CD14-positive monocyte (primary cell): ENCODE results near the gene HPRT1. TPM values are rescaled to one million over a fixed set of nuclear protein-coding genes. Genes with fewer than 3 reads are reported as not detected.

ENCODE experiments used
- DNase-seq, 3 donors: peaks; one replicate each; pipeline ENCODE4 v3.0.0-alpha.2; 2011 to 2022
- H2AFZ ChIP-seq: 2 replicates; pipeline ENCODE4 v1.6.0; 2012; ENCODE audit warnings: mild to moderate bottlenecking, low read depth, low read length, inconsistent platforms; ENCODE audit not compliant: insufficient read depth, poor library complexity, severe bottlenecking
- H3K27ac ChIP-seq, 2 donors: 1 replicate in 1 of 2; 2 replicates in 1 of 2; pipeline ENCODE4 v1.5.1; 2012 to 2013; ENCODE audit warnings: low read length in 2 of 2, control low read depth in 1 of 2, inconsistent platforms in 1 of 2, low read depth in 1 of 2, mild to moderate bottlenecking in 1 of 2
- H3K27me3 ChIP-seq, 2 donors: one replicate each; pipeline versions ENCODE4 v1.6.0 to v1.6.1; 2011 to 2013; ENCODE audit warnings: low read length in 2 of 2; ENCODE audit not compliant: control insufficient read depth in 2 of 2, insufficient read depth in 2 of 2
- H3K36me3 ChIP-seq, 2 donors: replicated peaks in 1 of 2; 1 replicate in 1 of 2; 2 replicates in 1 of 2; pipeline versions ENCODE4 v1.5.1 to v1.6.1; 2012 to 2013; ENCODE audit warnings: low read length in 2 of 2, control low read depth in 1 of 2, inconsistent platforms in 1 of 2, mild to moderate bottlenecking in 1 of 2; ENCODE audit not compliant: insufficient read depth in 2 of 2, control insufficient read depth in 1 of 2
- H3K4me1 ChIP-seq, 2 donors: 1 replicate in 1 of 2; 2 replicates in 1 of 2; pipeline versions ENCODE4 v1.5.1 to v1.6.1; 2012 to 2013; ENCODE audit warnings: low read length in 2 of 2, control low read depth in 1 of 2, inconsistent platforms in 1 of 2, mild to moderate bottlenecking in 1 of 2, moderate library complexity in 1 of 2; ENCODE audit not compliant: insufficient read depth in 2 of 2, control insufficient read depth in 1 of 2
- H3K4me2 ChIP-seq: replicated peaks from 2 replicates; pipeline ENCODE3; 2012; ENCODE audit warnings: low read length, moderate library complexity, mild to moderate bottlenecking; ENCODE audit not compliant: poor library complexity, severe bottlenecking; ENCODE audit errors: extremely low read depth
- H3K4me3 ChIP-seq, 3 experiments: fragments of 200-600 bp in 1 of 3; sonication (generic) in 1 of 3; replicated peaks in 1 of 3; 1 replicate in 2 of 3; 2 replicates in 1 of 3; pipeline ENCODE4 v1.5.1; 2011 to 2013; ENCODE audit warnings: low read length in 3 of 3, mild to moderate bottlenecking in 3 of 3, control low read depth in 2 of 3, low read depth in 2 of 3, inconsistent platforms in 1 of 3, moderate library complexity in 1 of 3
- H3K79me2 ChIP-seq: 2 replicates; pipeline ENCODE4 v1.6.0; 2012; ENCODE audit warnings: mild to moderate bottlenecking, control low read depth, inconsistent platforms, low read length, moderate library complexity; ENCODE audit not compliant: insufficient read depth
- H3K9ac ChIP-seq: 2 replicates; pipeline ENCODE4 v1.6.0; 2017; ENCODE audit warnings: low read length, mild to moderate bottlenecking; ENCODE audit not compliant: insufficient read depth, poor library complexity, severe bottlenecking
- H3K9me3 ChIP-seq, 2 donors: replicated peaks in 1 of 2; 1 replicate in 1 of 2; 2 replicates in 1 of 2; pipeline versions ENCODE4 v1.5.1 to v1.6.1; 2012 to 2013; ENCODE audit warnings: low read length in 2 of 2, control low read depth in 1 of 2; ENCODE audit not compliant: control insufficient read depth in 1 of 2, insufficient read depth in 1 of 2
- H4K20me1 ChIP-seq: 2 replicates; pipeline ENCODE4 v1.6.0; 2012; ENCODE audit warnings: mild to moderate bottlenecking, low read length, control low read depth, moderate library complexity; ENCODE audit not compliant: insufficient read depth
- H3K27ac Mint-ChIP-seq, 7 donors: one replicate each; pipeline ENCODE4 v1.8.0; 2020; ENCODE audit warnings: mild to moderate bottlenecking in 7 of 7, mixed read lengths in 7 of 7, moderate library complexity in 6 of 7, inconsistent platforms in 2 of 7
- H3K27me3 Mint-ChIP-seq, 3 donors: one replicate each; pipeline ENCODE4 v1.8.0; 2021 to 2022; ENCODE audit warnings: low read depth in 3 of 3, mild to moderate bottlenecking in 3 of 3, mixed read lengths in 3 of 3, moderate library complexity in 3 of 3, inconsistent platforms in 1 of 3
- H3K36me3 Mint-ChIP-seq, 2 donors: one replicate each; pipeline ENCODE4 v1.8.0; 2020; ENCODE audit warnings: mixed read lengths in 2 of 2, inconsistent platforms in 1 of 2, mild to moderate bottlenecking in 1 of 2
- H3K4me1 Mint-ChIP-seq: one replicate; pipeline ENCODE4 v1.8.0; 2020; ENCODE audit warnings: mild to moderate bottlenecking, mixed read lengths
- H3K4me3 Mint-ChIP-seq, 2 donors: one replicate each; pipeline ENCODE4 v1.8.0; 2020; ENCODE audit warnings: mild to moderate bottlenecking in 2 of 2, mixed read lengths in 2 of 2, moderate library complexity in 1 of 2
- H3K9me3 Mint-ChIP-seq, 7 donors: one replicate each; pipeline ENCODE4 v1.8.0; 2020 to 2022; ENCODE audit warnings: mixed read lengths in 7 of 7, mild to moderate bottlenecking in 6 of 7, moderate library complexity in 6 of 7, inconsistent platforms in 2 of 7
- WGBS: methylation state at CpG from one replicate; pipeline ENCODE4 v1.1.5; 2013; ENCODE audit warnings: missing lambda C conversion rate; ENCODE audit not compliant: insufficient coverage; 5-methylcytosine and 5-hydroxymethylcytosine counted together
- intact Hi-C, 2 donors: fragments of 100-400 bp; cut with micrococcal nuclease; formaldehyde crosslinking; loops; one replicate each; pipeline versions ENCODE4 v1.15.0 to v1.15.1; 2023
- polyA plus RNA-seq, 3 donors: library from polyadenylated mRNA; depleted of rRNA in 1 of 3; unstranded in 2 of 3; stranded (reverse) in 1 of 3; fragments of 300-500 nt in 2 of 3; fragments of >200 nt in 1 of 3; fragmentation: Illumina TruSeq in 2 of 3; gene quantifications; 1 replicate in 2 of 3; 2 replicates in 1 of 3; pipeline ENCODE4 v1.2.3, GENCODE V29; 2012 to 2021
- TF ChIP-seq, protein P1 (sequence below): fragments of 200-600 bp; IDR thresholded peaks from one replicate; pipeline ENCODE4 v1.8.0; 2022; ENCODE audit warnings: antibody characterized with exemption, mild to moderate bottlenecking

HPRT1 gene
- polyA plus RNA-seq, 3 donors = 13.0 to 56.4 (median 54.5) TPM

DNA sequence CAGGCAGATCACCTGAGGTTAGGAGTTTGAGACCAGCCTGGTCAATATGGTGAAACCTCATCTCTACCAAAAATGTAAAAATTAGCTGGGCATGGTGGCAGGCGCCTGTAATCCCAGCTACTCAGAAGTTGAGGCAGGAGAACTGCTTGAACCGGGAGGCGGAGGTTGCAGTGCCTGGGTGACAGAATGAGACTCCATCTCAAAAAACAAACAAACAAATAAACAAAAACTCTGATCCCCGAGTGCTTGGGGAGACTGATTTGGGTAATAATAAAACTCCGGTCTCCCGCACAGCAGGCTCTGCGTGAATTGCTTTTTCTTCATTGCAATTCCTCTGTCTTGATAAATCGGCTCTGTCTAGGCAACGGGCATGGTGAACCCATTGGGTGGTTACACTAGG lies 73.4 kb downstream of the HPRT1 start:
- Histone ChIP-seq H3K4me2 (no peak overlapping the region), H3K79me2 (no peaks in the 10 kb centered on the region), H2AFZ (no peak overlapping the region), H3K4me1 (no peaks in the 10 kb centered on the region), H3K9ac (no peak overlapping the region), H3K27me3 (no peaks in the 10 kb centered on the region), H4K20me1 (no peaks in the 10 kb centered on the region), H3K36me3 (no peaks in the 10 kb centered on the region), H3K27ac (no peak overlapping the region), H3K4me3 (no peak overlapping the region), H3K9me3 (no peaks in the 10 kb centered on the region)
- Mint-ChIP-seq H3K27ac (peak overlapping the region in 1 of 7 donors; percentile 20), H3K27me3 (peaks cover 0 to 10% (median 5%) of the 10 kb centered on the region in 3 donors), H3K4me3 (no peak overlapping the region), H3K4me1 (peaks cover 2% of the 10 kb centered on the region), H3K36me3 (no peaks in the 10 kb centered on the region), H3K9me3 (peaks cover 0 to 9% (median 0%) of the 10 kb centered on the region in 7 donors)
- intact Hi-C loops = no loop called here
- DNase-seq = no peak
- TF ChIP-seq, protein P1, sequence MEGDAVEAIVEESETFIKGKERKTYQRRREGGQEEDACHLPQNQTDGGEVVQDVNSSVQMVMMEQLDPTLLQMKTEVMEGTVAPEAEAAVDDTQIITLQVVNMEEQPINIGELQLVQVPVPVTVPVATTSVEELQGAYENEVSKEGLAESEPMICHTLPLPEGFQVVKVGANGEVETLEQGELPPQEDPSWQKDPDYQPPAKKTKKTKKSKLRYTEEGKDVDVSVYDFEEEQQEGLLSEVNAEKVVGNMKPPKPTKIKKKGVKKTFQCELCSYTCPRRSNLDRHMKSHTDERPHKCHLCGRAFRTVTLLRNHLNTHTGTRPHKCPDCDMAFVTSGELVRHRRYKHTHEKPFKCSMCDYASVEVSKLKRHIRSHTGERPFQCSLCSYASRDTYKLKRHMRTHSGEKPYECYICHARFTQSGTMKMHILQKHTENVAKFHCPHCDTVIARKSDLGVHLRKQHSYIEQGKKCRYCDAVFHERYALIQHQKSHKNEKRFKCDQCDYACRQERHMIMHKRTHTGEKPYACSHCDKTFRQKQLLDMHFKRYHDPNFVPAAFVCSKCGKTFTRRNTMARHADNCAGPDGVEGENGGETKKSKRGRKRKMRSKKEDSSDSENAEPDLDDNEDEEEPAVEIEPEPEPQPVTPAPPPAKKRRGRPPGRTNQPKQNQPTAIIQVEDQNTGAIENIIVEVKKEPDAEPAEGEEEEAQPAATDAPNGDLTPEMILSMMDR = no peak
- WGBS = no CpG with 5 or more reads among the region's 9 CpGs

DNA sequence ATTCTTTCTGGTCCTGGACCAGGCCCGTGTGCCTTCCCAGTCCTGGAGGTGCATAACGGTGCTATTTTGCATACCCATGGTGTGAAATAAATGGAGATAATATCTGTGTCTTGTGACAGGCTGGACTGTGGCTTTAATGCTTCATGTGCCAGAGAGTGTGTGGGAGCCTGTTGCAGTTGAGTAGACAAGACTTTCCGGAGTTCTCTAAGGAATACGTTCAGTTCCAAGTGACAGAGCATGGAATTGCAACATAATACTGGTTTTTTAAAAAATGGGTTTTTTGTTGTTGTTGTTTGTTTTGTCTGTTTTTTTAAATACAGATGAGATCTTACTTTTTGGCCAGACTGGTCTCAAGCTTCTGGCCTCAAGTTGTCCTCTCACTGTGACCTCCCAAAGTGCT lies 74.0 kb downstream of the HPRT1 start:
- Mint-ChIP-seq H3K27ac (no peak overlapping the region), H3K4me3 (no peak overlapping the region), H3K9me3 (peaks cover 0 to 9% (median 0%) of the 10 kb centered on the region in 7 donors), H3K27me3 (peaks cover 0 to 10% (median 5%) of the 10 kb centered on the region in 3 donors), H3K4me1 (peaks cover 2% of the 10 kb centered on the region), H3K36me3 (no peaks in the 10 kb centered on the region)
- no peaks in the 10 kb centered on the region for H3K27me3 ChIP-seq
- no peak overlapping the region for H3K4me2 ChIP-seq
- H3K9me3 ChIP-seq = no peaks in the 10 kb centered on the region
- no peak overlapping the region for H3K4me3 ChIP-seq
- intact Hi-C loops = no loop called here
- no peak overlapping the region for H3K9ac ChIP-seq
- H3K36me3 ChIP-seq = no peaks in the 10 kb centered on the region
- TF ChIP-seq, protein P1 = no peak
- 89% methylated on average over 3 of the region's 4 CpGs for WGBS
- no peaks in the 10 kb centered on the region for H3K79me2 ChIP-seq
- no peak overlapping the region for H2AFZ ChIP-seq
- H3K27ac ChIP-seq = no peak overlapping the region
- no peaks in the 10 kb centered on the region for H3K4me1 ChIP-seq
- no peak for DNase-seq
- H4K20me1 ChIP-seq = no peaks in the 10 kb centered on the region
